CD4-positive, alpha-beta T cell treated with Interferon alpha-2 for 1 hour (primary cell): Measurements from ENCODE around the gene QSOX1.
"Not testable (repeated sequence)": the region's sequence is repeated elsewhere in the genome, so short reads cannot be mapped to it uniquely, and the experiment has no call there.

Experiments used
- DNase-seq, 2 donors: peaks; one replicate each; pipeline ENCODE4 v3.0.0-alpha.2; 2020 to 2022

QSOX1 gene

GRCh38 chr1:180154325-180155181, at the start of gene QSOX1:
TSS of gene QSOX1 (plus strand) at chr1:180154869. CDS start at chr1:180154908, 39 bp downstream.
- DNase-seq, result peak; percentile 90 to 93

- DNase-seq, result no peak
Observed at GRCh38 chr1:180112091-180112490, 42.6 kb upstream of the QSOX1 start.

GRCh38 chr1:180112984-180113647, 41.6 kb upstream of the QSOX1 start:
- DNase-seq, result no peak

- DNase-seq, result no peak
Observed at GRCh38 chr1:180114396-180114945, 40.2 kb upstream of the QSOX1 start.

GRCh38 chr1:180116964-180117763, 37.5 kb upstream of the QSOX1 start:
- no peak for DNase-seq

- DNase-seq, result no peak
Observed at GRCh38 chr1:180117764-180118116, 36.9 kb upstream of the QSOX1 start.

GRCh38 chr1:180119837-180120236, 34.8 kb upstream of the QSOX1 start:
- no peak for DNase-seq

GRCh38 chr1:180123463-180123936, 31.2 kb upstream of the QSOX1 start:
- no peak for DNase-seq

- DNase-seq, result no peak
Observed at GRCh38 chr1:180130651-180131050, 24.0 kb upstream of the QSOX1 start.

GRCh38 chr1:180131510-180131909, 23.2 kb upstream of the QSOX1 start:
- DNase-seq, result peak; percentile 8 to 76

- no peak for DNase-seq
Observed at GRCh38 chr1:180133193-180133592, 21.5 kb upstream of the QSOX1 start.

- not testable (repeated sequence) for DNase-seq
Observed at GRCh38 chr1:180133688-180134087, 21.0 kb upstream of the QSOX1 start.

- no peak for DNase-seq
Observed at GRCh38 chr1:180135535-180135934, 19.1 kb upstream of the QSOX1 start.

GRCh38 chr1:180136331-180136967, 18.2 kb upstream of the QSOX1 start:
- no peak for DNase-seq

- no peak for DNase-seq
Observed at GRCh38 chr1:180136968-180137356, 17.7 kb upstream of the QSOX1 start.

GRCh38 chr1:180137776-180138175, 16.9 kb upstream of the QSOX1 start:
- no peak for DNase-seq

- DNase-seq, result no peak
Observed at GRCh38 chr1:180141381-180141934, 13.2 kb upstream of the QSOX1 start.

- no peak for DNase-seq
Observed at GRCh38 chr1:180143359-180143758, 11.3 kb upstream of the QSOX1 start.

- DNase-seq, result no peak
Observed at GRCh38 chr1:180144659-180145357, 9.9 kb upstream of the QSOX1 start.

- DNase-seq, result no peak
Observed at GRCh38 chr1:180145446-180145845, 9.2 kb upstream of the QSOX1 start.

- peak in 1 of 2 donors; percentile 34 for DNase-seq
Observed at GRCh38 chr1:180150982-180151381, 3.7 kb upstream of the QSOX1 start.

GRCh38 chr1:180151508-180151907, 3.2 kb upstream of the QSOX1 start:
- DNase-seq, result no peak
